ENCODE results near the gene JAKMIP1.

- TF ChIP-seq EZH2 (IDR thresholded peaks at IDR 0.05; ENCODE audit: insufficient read depth, poor library complexity, severe bottlenecking) (no peak), EZH2phosphoT487 (IDR thresholded peaks at IDR 0.05; ENCODE audit: insufficient read depth, low read depth) (no peak)
Measured at GRCh38 chr4:6207602-6208001, 7.3 kb upstream of the JAKMIP1 start.

Data from GM23248 (cell line).